HepG2 (cell line): Measurements from ENCODE around the gene USP32. TPM values are rescaled to one million over a fixed set of nuclear protein-coding genes. Genes with fewer than 3 reads are reported as not detected.

Experiments
- ATAC-seq: fragments of 200-7000 bp; cut with Tn5 transposase; 3 replicates; pipeline ENCODE4 v1.9.1; 2020; ENCODE audit warnings: mild to moderate bottlenecking, moderate library complexity
- BruUV-seq: library from RNA; stranded (reverse); fragments of 400-500 nt; replicated peaks from 2 replicates; lab custom pipeline; 2021; lab: Mats Ljungman, UMichigan
- CTCF ChIA-PET: fragments of 300-600 bp; formaldehyde crosslinking; extraction: SDS; loops from one replicate; lab custom pipeline; 2021; ENCODE audit warnings: low total read pairs, inconsistent platforms, low intra/inter-chr PET ratio; lab: Yijun Ruan, JAX
- POLR2A ChIA-PET: fragments of 350-600 bp; sonication (Branson Sonifier 250); formaldehyde crosslinking; loops from one replicate; lab custom pipeline; 2020; ENCODE audit warnings: antibody characterized with exemption, inconsistent platforms; lab: Yijun Ruan, JAX
- DNase-seq: peaks from one replicate; pipeline ENCODE4 v3.0.0-alpha.2; 2015; ENCODE audit warnings: low spot score
- FAIRE-seq: peaks from 3 replicates; lab custom pipeline; 2011; peaks lifted over from hg19 to GRCh38; lab: Jason Lieb, UNC
- H2AFZ ChIP-seq: one replicate; pipeline ENCODE4 v1.6.1; 2011; ENCODE audit warnings: low read length, inconsistent platforms
- H3K27ac ChIP-seq: fragments of 300-600 bp; 3 replicates; pipeline ENCODE4 v1.8.0; 2011; ENCODE audit warnings: mixed run types, mild to moderate bottlenecking, mixed read lengths, low read length, inconsistent platforms; ENCODE audit not compliant: insufficient read depth; ENCODE audit errors: extremely low read length
- H3K27me3 ChIP-seq, 2 experiments: fragments of 200-600 bp in 1 of 2; 2 replicates in 1 of 2; 3 replicates in 1 of 2; pipeline versions ENCODE4 v1.6.0 to v1.8.0; 2011; ENCODE audit warnings: low read length in 2 of 2, mild to moderate bottlenecking in 2 of 2, moderate library complexity in 2 of 2, inconsistent platforms in 1 of 2; ENCODE audit not compliant: insufficient read depth in 2 of 2, control insufficient read depth in 1 of 2
- H3K36me3 ChIP-seq, 2 experiments: fragments of 200-600 bp in 1 of 2; replicated peaks in 1 of 2; 2 replicates in 1 of 2; 3 replicates in 1 of 2; pipeline versions ENCODE4 v1.5.1 to v1.8.0; 2011; ENCODE audit warnings: low read length in 2 of 2, inconsistent platforms in 1 of 2; ENCODE audit not compliant: insufficient read depth in 2 of 2, control insufficient read depth in 1 of 2
- H3K4me1 ChIP-seq: 2 replicates; pipeline ENCODE4 v1.5.1; 2012; ENCODE audit warnings: low read length, inconsistent platforms; ENCODE audit not compliant: insufficient read depth
- H3K4me2 ChIP-seq: 2 replicates; pipeline ENCODE4 v1.6.0; 2011; ENCODE audit warnings: low read depth, low read length, inconsistent platforms
- H3K4me3 ChIP-seq, 3 experiments: fragments of 200-600 bp in 1 of 3; sonication (generic), shearing (Covaris generic) in 1 of 3; replicated peaks in 1 of 3; 2 replicates each; pipeline ENCODE4 v1.5.1; 2011 to 2016; ENCODE audit warnings: low read length in 3 of 3, inconsistent platforms in 2 of 3, low read depth in 2 of 3, mild to moderate bottlenecking in 2 of 3, control low read depth in 1 of 3, mixed read lengths in 1 of 3; ENCODE audit not compliant: insufficient read depth in 1 of 3
- H3K79me2 ChIP-seq: one replicate; pipeline ENCODE4 v1.6.1; 2011; ENCODE audit warnings: low read length, inconsistent platforms; ENCODE audit not compliant: insufficient read depth
- H3K9ac ChIP-seq: 2 replicates; pipeline ENCODE4 v1.6.0; 2011; ENCODE audit warnings: mild to moderate bottlenecking, low read depth, low read length, inconsistent platforms; ENCODE audit not compliant: insufficient read depth
- H3K9me3 ChIP-seq: 2 replicates; pipeline ENCODE4 v1.5.1; 2012; ENCODE audit warnings: mild to moderate bottlenecking, low read length
- H4K20me1 ChIP-seq: 2 replicates; pipeline ENCODE4 v1.6.0; 2011; ENCODE audit warnings: inconsistent platforms, mild to moderate bottlenecking, low read length, moderate library complexity; ENCODE audit not compliant: insufficient read depth
- ATF7-NPFF ChIP-seq: sonication (generic); formaldehyde crosslinking; IDR thresholded peaks from 2 replicates; pipeline ENCODE4 v1.8.1; 2023; ENCODE audit warnings: mild to moderate bottlenecking, low read depth, missing genetic modification reagents, moderate library complexity
- DNMT3B ChIP-seq: conservative IDR thresholded peaks from 2 replicates; pipeline ENCODE4 v1.6.1; 2016; ENCODE audit warnings: missing biosample characterization, control low read depth
- FOXK1 ChIP-seq: sonication (generic); formaldehyde crosslinking; IDR thresholded peaks from 2 replicates; pipeline ENCODE4 v1.4.0; 2020; ENCODE audit warnings: low read depth, missing genetic modification reagents, borderline replicate concordance
- HNF4G ChIP-seq, 2 experiments: sonication (generic) in 1 of 2; formaldehyde crosslinking in 1 of 2; IDR thresholded peaks; 2 replicates each; pipeline versions ENCODE4 v1.4.0 to v1.6.1; 2011 to 2020; ENCODE audit warnings: borderline replicate concordance in 2 of 2, low read depth in 2 of 2, mild to moderate bottlenecking in 2 of 2, low read length in 1 of 2, missing genetic modification reagents in 1 of 2, moderate library complexity in 1 of 2
- KLF11 ChIP-seq: IDR thresholded peaks from 2 replicates; pipeline ENCODE4 v1.6.1; 2016; ENCODE audit warnings: missing compliant biosample characterization
- MXD4 ChIP-seq: IDR thresholded peaks from 2 replicates; pipeline ENCODE4 v1.6.1; 2016; ENCODE audit warnings: mild to moderate bottlenecking, missing biosample characterization, missing genetic modification reagents
- NCOR1 ChIP-seq: fragments of 200-600 bp; sonication (generic); IDR thresholded peaks from 2 replicates; pipeline ENCODE4 v1.7.0; 2017; ENCODE audit warnings: antibody characterized with exemption, low read length, borderline replicate concordance
- NR2F2 ChIP-seq: IDR thresholded peaks from 2 replicates; pipeline ENCODE4 v1.6.1; 2012; ENCODE audit warnings: low read depth, inconsistent platforms, borderline replicate concordance
- PATZ1 ChIP-seq: sonication (generic); formaldehyde crosslinking; IDR thresholded peaks from 2 replicates; pipeline ENCODE4 v1.4.0; 2020; ENCODE audit warnings: missing genetic modification reagents
- RARA ChIP-seq: IDR thresholded peaks from 2 replicates; pipeline ENCODE4 v1.6.1; 2016; ENCODE audit warnings: missing genetic modification reagents, missing compliant biosample characterization
- RFX3 ChIP-seq: IDR thresholded peaks from 2 replicates; pipeline ENCODE4 v1.6.1; 2016; ENCODE audit warnings: missing biosample characterization, missing genetic modification reagents
- TFDP1 ChIP-seq: IDR thresholded peaks from 2 replicates; pipeline ENCODE4 v1.6.1; 2016; ENCODE audit warnings: missing compliant biosample characterization, missing genetic modification reagents, borderline replicate concordance
- ZBTB38 ChIP-seq: sonication (generic); formaldehyde crosslinking; IDR thresholded peaks from 2 replicates; pipeline ENCODE4 v1.5.1; 2020; ENCODE audit warnings: mild to moderate bottlenecking, missing genetic modification reagents
- ZNF142 ChIP-seq: sonication (generic); formaldehyde crosslinking; IDR thresholded peaks from 2 replicates; pipeline ENCODE4 v1.4.0; 2020; ENCODE audit warnings: missing genetic modification reagents
- ZNF207 ChIP-seq: fragments of 450-650 bp; IDR thresholded peaks from 2 replicates; pipeline ENCODE4 v1.6.1; 2016; ENCODE audit warnings: antibody characterized with exemption, borderline replicate concordance
- ZNF674 ChIP-seq: sonication (generic); formaldehyde crosslinking; IDR thresholded peaks from 2 replicates; pipeline ENCODE4 v1.5.0; 2020; ENCODE audit warnings: low read depth, mild to moderate bottlenecking, missing genetic modification reagents
- ZNF720 ChIP-seq: sonication (generic); formaldehyde crosslinking; IDR thresholded peaks from 2 replicates; pipeline ENCODE4 v1.4.0; 2020; ENCODE audit warnings: missing genetic modification reagents
- WGBS: methylation state at CpG from one replicate; pipeline ENCODE4 v1.1.6; 2017; ENCODE audit warnings: low lambda C conversion rate; 5-methylcytosine and 5-hydroxymethylcytosine counted together
- in situ Hi-C: cut with HindIII; loops from 2 replicates; pipeline ENCODE4 v1.10.0; 2017; ENCODE audit warnings: low pct_unique_long_range_greater_than_20kb; ENCODE audit not compliant: extremely low pct_ligation_motif_present
- intact Hi-C: fragments of 100-400 bp; cut with micrococcal nuclease; formaldehyde crosslinking; loops from one replicate; pipeline ENCODE4 v1.10.0; 2022; ENCODE audit not compliant: unreplicated experiment
- polyA plus RNA-seq, 8 experiments: library from polyadenylated mRNA; depleted of rRNA in 3 of 8; stranded (reverse) in 7 of 8; unstranded in 1 of 8; fragments of >200 nt; fragmentation: Illumina TruSeq in 4 of 8; extraction: Trizol in 4 of 8; gene quantifications; 2 replicates each; pipeline versions ENCODE4 v1.2.1 to v1.2.3, GENCODE V29; 2011 to 2016; ENCODE audit warnings: low read depth in 4 of 8, missing spikeins in 1 of 8, mixed read lengths in 1 of 8; ENCODE audit not compliant: insufficient read depth in 1 of 8
- total RNA-seq, 5 experiments: library from RNA; depleted of rRNA; stranded (reverse); fragments of >200 nt; fragmentation: Illumina TruSeq; extraction: Trizol; gene quantifications; 2 replicates each; pipeline ENCODE4 v1.2.3, GENCODE V29; 2016; ENCODE audit warnings: low read depth in 1 of 5

Gene USP32
- total and polyA plus RNA-seq, 2 of the 13 experiments (the other 11 are each of a cell fraction or from before 2014, with no cell fraction given): 24.9 to 39.9 TPM

- no peak overlapping the region for H2AFZ ChIP-seq
- ChIA-PET CTCF (no interaction called here), POLR2A (no interaction called here)
- no peaks in the 10 kb centered on the region for H4K20me1 ChIP-seq
- H3K36me3 ChIP-seq: peaks cover 0 to 6% of the 10 kb centered on the region in 2 experiments; a peak in 2 of 5 replicates
- H3K27ac ChIP-seq: no peak overlapping the region
- H3K4me2 ChIP-seq: no peak overlapping the region
- H3K27me3 ChIP-seq: no peaks in the 10 kb centered on the region
- H3K79me2 ChIP-seq: no peaks in the 10 kb centered on the region
- no peaks in the 10 kb centered on the region for H3K9me3 ChIP-seq
- H3K4me3 ChIP-seq: no peak overlapping the region
- ATAC-seq (no peak), DNase-seq (no peak), FAIRE-seq (no peak)
- in situ Hi-C loops: no loop called here
- H3K9ac ChIP-seq: no peak overlapping the region
- WGBS: 7% methylated on average over 3 of the region's 3 CpGs
- peaks cover 47% of the 10 kb centered on the region for H3K4me1 ChIP-seq
- intact Hi-C loops: loop anchor here (2.0 kb wide), 1 partner anchor 31 kb away; no protein-coding TSS in a partner anchor
- BruUV-seq: no TSS peak
- TF ChIP-seq PATZ1 (CRISPR knock-in tag) (no peak), DNMT3B (no peak), NR2F2 (peak; percentile 63; the same call in 1 of the 2 replicates), TFDP1 (CRISPR knock-in tag) (no peak), HNF4G (IDR thresholded peaks at IDR 0.05; ENCODE audit: borderline replicate concordance, low read depth, low read length) (peak; percentile 49), HNF4G (CRISPR knock-in tag; IDR thresholded peaks at IDR 0.05; ENCODE audit: borderline replicate concordance, low read depth) (no peak), ZBTB38 (CRISPR knock-in tag) (no peak), ZNF720 (no peak), ATF7-NPFF (CRISPR knock-in tag) (no peak), ZNF207 (no peak), ZNF674 (no peak), MXD4 (no peak), FOXK1 (CRISPR knock-in tag) (no peak), ZNF142 (CRISPR knock-in tag) (no peak), KLF11 (CRISPR knock-in tag) (no peak), RFX3 (CRISPR knock-in tag) (no peak), NCOR1 (peak; percentile 23; the same call in 1 of the 2 replicates), RARA (CRISPR knock-in tag) (peak; percentile 29; the same call in 1 of the 2 replicates)
Measured at GRCh38 chr17:60174035-60174434, 217.9 kb downstream of the USP32 start.
